NCI-H1417 treated with DMSO at 0.1 percent for 48 hours (cell line): ENCODE measurements around the gene DUSP1.

ENCODE experiments used
- DNase-seq: peaks from one replicate; lab custom pipeline; 2025; lab: John Stamatoyannopoulos, UW

Gene DUSP1

GRCh38 chr5:172762214-172763119 is 8.5 kb downstream of the DUSP1 start:
- no peak for DNase-seq

GRCh38 chr5:172760959-172761358 is 10.0 kb downstream of the DUSP1 start:
- DNase-seq = no peak

- no peak for DNase-seq
These were observed 10.9 kb downstream of the DUSP1 start for GRCh38 chr5:172760136-172760535.

DNA sequence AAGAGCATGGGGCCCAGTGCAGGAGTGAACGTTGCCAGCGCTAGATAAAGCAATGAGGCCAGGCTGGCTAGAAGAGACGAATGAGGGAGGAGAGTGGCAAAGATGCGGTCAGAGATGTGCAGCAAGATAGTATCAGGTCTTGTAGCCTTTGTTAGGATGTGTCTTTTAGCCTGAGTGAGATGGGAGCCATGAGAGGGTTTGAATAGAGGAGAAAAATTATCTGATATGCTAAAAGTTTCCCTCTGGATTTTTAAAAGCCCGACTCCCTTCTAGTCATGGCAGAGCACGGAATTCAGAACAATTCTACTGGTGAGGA is 12.2 kb downstream of the DUSP1 start:
- DNase-seq = no peak

DNA sequence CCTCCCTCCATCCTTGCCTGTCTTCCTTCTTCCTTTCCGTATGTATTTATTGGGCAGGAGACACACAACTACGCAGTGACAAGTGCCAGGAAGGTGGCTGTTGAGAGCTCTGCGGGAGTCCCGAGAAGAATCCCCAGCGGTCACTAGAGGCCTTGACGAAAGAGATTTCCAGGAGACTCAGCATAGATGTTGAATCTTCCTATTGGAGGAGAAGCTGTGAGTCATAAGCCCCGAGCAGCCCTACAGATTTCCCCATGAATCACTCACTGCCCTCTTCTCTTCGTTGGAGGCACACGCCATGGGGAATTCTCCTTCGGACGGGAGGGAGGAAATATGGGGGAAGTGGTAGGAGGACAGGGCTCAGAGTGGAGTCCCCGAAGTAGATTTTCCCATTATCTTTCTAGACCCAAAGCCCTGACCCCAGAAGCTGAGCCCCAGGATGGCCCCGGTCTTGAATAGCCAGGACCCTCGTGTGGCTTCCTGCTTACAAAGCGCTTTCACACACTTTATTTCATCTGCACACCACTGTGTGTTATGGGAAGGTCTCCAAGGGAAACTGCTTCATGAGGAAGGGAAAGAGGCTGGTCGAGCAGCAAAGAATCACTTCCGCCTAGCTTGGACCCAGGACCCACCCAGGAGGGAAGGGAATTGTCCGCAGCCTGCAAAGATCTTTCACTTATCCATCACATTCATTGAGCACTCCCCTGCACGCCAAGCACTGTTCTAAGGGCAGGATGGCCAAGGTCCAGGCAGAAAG is 12.7 kb downstream of the DUSP1 start:
- DNase-seq = no peak

DNA sequence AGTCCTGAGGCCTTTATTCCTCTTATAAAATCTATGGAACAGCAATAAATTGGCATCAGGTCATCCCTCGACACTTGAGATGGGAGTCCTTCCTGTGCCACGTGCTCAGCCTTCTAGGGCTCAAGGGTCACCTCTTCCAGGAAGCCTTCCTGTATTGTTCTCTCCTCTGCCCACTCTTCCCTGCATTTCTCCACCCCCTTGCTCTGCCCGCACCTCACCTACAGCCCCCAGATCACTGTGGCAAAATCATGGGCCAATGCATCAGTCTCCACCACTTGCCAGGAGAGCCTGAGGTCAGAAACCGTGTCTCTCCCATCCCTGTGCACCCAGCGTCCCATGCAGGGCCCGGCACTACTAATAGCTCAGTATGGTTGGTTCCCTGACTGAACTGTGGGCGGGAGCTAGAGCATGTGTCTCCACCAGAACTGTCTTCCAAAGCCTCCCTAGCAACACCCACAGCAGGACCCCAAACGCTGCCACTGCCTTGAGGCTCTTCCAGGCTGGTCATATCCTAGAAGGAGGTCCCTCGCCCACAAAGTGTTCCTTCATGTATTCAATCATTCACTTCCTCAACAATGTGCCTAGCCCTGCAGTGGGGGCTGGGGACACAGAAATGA is 13.5 kb downstream of the DUSP1 start:
- no peak for DNase-seq

- DNase-seq = no peak
These were observed 14.1 kb downstream of the DUSP1 start for GRCh38 chr5:172756764-172757393.

GRCh38 chr5:172754596-172755356 is 16.2 kb downstream of the DUSP1 start:
- no peak for DNase-seq

DNA sequence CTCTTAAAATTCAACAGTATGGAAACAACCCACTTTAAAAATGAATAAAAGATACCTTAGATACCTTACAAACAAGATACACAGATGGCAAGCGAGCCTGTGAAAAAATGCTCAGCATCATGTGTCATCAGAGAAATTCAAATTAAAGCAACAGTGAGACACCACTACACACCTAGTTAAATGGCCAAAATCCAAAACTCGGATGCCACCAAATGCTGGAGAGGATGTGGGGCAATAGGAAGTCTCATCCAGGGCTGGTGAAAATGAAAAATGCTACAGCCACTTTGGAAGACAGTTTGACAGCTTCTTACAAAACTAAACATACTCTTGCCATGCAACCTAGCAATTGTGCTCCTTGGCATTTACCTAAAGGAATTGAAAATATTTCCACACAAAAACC is 17.9 kb downstream of the DUSP1 start:
- no peak for DNase-seq

DNA sequence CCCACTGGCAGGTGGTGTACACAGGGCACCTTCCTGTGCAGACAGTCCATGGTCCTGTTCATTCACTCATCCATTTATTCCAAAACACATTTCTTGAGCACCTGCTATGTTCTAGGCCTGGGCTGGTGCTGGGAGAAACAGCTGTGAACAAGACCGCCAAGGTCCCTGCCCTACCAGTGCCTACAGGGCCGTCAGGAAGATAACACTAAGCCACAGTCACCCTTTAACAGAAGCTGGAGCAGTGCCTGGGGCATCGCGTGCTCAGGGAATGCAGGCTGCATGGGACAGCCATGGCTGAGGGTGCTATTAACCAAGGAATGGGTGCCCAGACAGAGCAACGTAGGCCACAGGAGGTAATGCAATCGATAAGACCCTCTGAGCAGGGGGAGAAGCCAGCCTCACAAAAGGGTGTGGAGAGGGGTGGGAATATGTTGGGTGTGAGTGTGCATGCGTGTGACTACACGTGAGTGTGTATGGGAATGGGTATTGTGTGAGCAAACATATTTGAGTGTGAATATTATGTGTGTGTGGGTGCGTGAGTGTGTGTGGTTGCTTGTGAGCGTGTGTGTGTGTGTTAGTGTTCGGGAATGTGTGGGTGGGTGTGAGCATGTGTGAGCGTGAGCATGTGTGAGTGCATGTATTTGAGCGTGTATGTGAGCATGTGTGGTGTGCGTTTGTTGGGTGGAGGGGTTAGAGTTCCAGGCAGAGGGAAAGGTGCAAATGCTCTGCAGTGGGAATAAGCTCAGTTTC is 19.1 kb downstream of the DUSP1 start:
- no peak for DNase-seq

- DNase-seq = no peak
These were observed 20.9 kb downstream of the DUSP1 start for GRCh38 chr5:172749881-172750633.

- no peak for DNase-seq
These were observed 21.9 kb downstream of the DUSP1 start for GRCh38 chr5:172749076-172749475.

DNA sequence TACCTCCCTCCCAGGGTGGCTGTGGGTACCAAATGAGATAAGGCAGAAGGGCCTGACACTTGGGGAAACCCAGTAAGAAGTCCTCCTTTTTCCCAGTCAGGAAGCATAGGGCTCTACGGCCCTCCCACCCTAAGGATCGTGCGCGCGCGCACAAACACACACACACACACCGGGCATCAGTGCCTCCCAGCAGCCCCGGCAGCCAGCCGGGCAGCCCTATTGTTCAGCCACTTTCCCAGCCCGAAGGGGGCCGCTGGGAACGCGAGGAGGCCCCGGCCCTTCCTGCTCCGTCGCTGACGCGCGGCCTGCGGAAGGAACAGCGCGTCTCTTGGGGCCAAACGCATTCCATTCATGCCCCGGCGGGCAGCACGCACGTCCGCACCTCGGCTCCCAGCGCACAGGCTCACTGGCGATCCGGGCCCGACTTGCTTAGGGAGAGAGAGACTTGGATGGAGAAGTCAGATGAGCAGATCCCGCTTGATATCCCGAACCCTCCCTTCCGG is 22.6 kb downstream of the DUSP1 start:
- no peak for DNase-seq

GRCh38 chr5:172747471-172747870 is 23.5 kb downstream of the DUSP1 start:
- no peak for DNase-seq

DNA sequence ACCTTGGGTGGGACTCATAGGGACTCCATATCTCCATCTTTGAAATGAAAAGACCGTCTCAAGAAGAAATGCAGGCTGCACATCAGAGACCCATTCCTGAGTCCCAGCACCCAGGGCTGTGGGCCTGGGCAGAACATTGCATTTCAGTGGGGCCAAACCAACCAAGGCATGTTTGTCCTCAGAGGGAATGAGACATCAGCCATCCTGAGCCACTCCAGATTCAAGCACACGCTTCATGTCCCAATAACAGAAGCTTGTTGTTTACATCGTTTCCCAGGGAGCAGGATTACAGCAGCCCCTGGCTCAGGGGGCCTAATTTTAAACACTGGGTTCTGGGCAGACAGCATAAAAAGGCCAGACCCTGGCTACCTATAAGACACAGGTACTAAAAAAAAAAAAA is 24.3 kb downstream of the DUSP1 start:
- DNase-seq = no peak

DNA sequence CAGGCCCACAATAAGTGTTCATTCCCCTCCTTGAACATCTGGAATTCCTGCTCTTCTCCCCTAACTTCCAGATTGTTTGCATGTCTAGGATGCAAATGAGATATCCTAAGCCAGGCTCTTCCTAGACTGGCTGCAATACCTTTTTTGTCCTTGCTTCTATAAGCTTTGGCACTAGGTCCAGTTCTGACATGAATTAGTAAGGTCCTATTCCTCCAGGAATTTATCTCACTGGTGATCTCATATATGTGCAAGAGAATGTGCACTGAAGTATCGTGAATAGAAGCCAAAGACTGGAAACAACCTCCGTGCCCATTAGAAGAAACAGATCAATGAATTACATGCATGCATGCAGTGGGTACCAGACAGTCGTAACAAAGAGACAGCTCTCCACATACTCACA is 25.2 kb downstream of the DUSP1 start:
- DNase-seq = no peak

DNA sequence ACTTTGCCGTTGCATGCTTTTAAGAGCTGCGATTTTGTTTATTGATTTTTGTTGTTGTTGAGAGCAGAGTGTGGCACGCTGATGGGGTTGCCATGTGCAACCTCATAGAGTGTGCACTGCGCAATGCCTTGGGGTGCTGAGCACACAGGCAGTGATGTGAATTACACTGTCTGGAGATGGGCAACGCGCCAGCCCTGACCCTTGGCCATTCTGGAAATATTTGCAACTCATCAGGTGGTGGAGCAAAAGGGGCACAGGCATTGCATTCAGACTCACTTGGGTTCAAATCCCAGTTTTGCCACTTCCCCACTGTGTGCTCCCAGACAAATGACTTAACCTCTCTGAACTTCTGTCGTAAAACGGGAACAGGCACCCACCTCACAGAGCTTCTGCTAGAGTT is 25.6 kb downstream of the DUSP1 start:
- DNase-seq = no peak

- DNase-seq = no peak
These were observed 26.6 kb downstream of the DUSP1 start for GRCh38 chr5:172744123-172745104.
